Measurements from ENCODE around the gene HYAL2. TPM values are rescaled to one million over a fixed set of nuclear protein-coding genes. Genes with fewer than 3 reads are reported as not detected.

Gene HYAL2
- polyA plus RNA-seq, 3 donors, result 18.3 to 25.8 (median 18.9) TPM

DNA sequence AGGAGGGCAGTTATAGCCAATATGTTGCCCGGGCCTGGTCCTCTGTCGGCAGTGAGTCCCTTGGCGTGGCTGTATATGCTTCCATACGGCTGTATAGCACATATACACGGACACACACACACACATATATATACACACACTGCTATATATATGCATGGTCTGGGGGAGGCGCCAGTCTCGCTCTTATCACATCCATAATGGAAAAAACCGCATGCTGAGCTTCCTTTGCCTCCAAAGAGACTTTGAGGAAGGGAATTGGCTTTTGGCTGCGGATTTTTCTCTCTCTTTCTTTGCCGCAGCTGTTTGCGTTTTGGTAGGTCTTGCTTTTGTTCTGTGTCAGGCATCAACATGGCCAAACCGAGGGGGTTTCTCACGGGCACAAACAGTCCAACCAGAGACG is 48.0 kb upstream of the HYAL2 start:
- no peaks in the 10 kb centered on the region for H3K36me3 ChIP-seq (replicated peaks in 1 of 2; ENCODE audit: control insufficient read depth in 1 of 2, insufficient read depth in 2 of 2, low read length in 2 of 2)
- H3K9me3 Mint-ChIP-seq, result no peaks in the 10 kb centered on the region
- H3K9ac ChIP-seq (ENCODE audit: insufficient read depth, low read length, poor library complexity, severe bottlenecking), result no peak overlapping the region
- no peaks in the 10 kb centered on the region for H4K20me1 ChIP-seq (ENCODE audit: insufficient read depth, low read length)
- H3K4me1 Mint-ChIP-seq, result peaks cover 2% of the 10 kb centered on the region
- no peaks in the 10 kb centered on the region for H3K79me2 ChIP-seq (ENCODE audit: insufficient read depth, low read length)
- no peak overlapping the region for H3K4me3 ChIP-seq (replicated peaks in 1 of 3; ENCODE audit: low read depth in 2 of 3, low read length in 3 of 3)
- no peaks in the 10 kb centered on the region for H3K36me3 Mint-ChIP-seq
- no peak overlapping the region for H2AFZ ChIP-seq (ENCODE audit: insufficient read depth, low read depth, low read length, poor library complexity, severe bottlenecking)
- no peak for DNase-seq
- H3K4me3 Mint-ChIP-seq, result no peak overlapping the region
- TF ChIP-seq, protein P1, sequence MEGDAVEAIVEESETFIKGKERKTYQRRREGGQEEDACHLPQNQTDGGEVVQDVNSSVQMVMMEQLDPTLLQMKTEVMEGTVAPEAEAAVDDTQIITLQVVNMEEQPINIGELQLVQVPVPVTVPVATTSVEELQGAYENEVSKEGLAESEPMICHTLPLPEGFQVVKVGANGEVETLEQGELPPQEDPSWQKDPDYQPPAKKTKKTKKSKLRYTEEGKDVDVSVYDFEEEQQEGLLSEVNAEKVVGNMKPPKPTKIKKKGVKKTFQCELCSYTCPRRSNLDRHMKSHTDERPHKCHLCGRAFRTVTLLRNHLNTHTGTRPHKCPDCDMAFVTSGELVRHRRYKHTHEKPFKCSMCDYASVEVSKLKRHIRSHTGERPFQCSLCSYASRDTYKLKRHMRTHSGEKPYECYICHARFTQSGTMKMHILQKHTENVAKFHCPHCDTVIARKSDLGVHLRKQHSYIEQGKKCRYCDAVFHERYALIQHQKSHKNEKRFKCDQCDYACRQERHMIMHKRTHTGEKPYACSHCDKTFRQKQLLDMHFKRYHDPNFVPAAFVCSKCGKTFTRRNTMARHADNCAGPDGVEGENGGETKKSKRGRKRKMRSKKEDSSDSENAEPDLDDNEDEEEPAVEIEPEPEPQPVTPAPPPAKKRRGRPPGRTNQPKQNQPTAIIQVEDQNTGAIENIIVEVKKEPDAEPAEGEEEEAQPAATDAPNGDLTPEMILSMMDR (IDR thresholded peaks at IDR 0.05), result no peak
- peaks cover 1 to 2% of the 10 kb centered on the region in 2 donors for H3K4me1 ChIP-seq (ENCODE audit: control insufficient read depth in 1 of 2, insufficient read depth in 2 of 2, low read length in 2 of 2)
- H3K27me3 ChIP-seq (ENCODE audit: control insufficient read depth in 2 of 2, insufficient read depth in 2 of 2, low read length in 2 of 2), result peaks cover 0 to 5% of the 10 kb centered on the region in 2 donors
- H3K9me3 ChIP-seq (replicated peaks in 1 of 2; ENCODE audit: control insufficient read depth in 1 of 2, insufficient read depth in 1 of 2, low read length in 2 of 2), result no peaks in the 10 kb centered on the region
- peaks cover 10 to 17% (median 15%) of the 10 kb centered on the region in 3 donors for H3K27me3 Mint-ChIP-seq (ENCODE audit: low read depth in 3 of 3)
- H3K27ac Mint-ChIP-seq, result no peak overlapping the region
- WGBS (ENCODE audit: insufficient coverage), result 79% methylated on average over 4 of the region's 14 CpGs
- no peak overlapping the region for H3K27ac ChIP-seq (ENCODE audit: low read depth in 1 of 2, low read length in 2 of 2)
- H3K4me2 ChIP-seq (replicated peaks; ENCODE audit: extremely low read depth, low read length, poor library complexity, severe bottlenecking), result no peak overlapping the region
- intact Hi-C loops (cut with micrococcal nuclease), result no loop called here

DNA sequence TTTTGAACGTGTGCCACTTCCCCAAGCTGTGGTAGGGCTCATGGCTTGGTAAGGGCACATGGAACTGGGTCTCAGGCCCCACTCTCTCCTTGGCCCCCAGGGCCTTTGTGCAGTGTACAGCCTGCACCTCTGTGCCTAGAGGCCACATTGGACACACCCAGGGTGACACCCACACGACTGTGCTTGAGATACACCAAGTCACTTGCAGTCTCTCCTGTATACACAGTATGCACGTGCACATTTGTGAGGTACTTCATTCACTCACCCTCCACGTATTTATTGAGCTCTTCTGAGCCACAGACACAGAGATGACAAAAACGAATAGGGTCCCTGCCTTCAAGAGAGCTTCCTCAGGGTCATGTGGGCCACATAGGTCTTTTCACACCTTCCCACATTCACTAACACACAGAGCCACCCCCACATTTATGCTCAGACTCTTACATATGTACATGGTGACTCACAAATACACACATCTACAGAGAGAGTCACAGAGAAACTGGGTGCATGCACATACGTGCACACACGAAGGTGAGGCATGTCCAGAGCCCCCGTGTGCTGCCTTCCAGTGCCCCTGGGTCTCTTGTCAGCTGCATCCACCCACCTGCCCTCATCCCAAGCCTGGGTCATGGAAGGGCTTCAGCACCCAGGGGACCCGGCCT is 46.6 kb upstream of the HYAL2 start:
- peaks cover 13 to 15% of the 10 kb centered on the region in 2 donors for H3K4me1 ChIP-seq (ENCODE audit: control insufficient read depth in 1 of 2, insufficient read depth in 2 of 2, low read length in 2 of 2)
- no peaks in the 10 kb centered on the region for H3K9me3 ChIP-seq (replicated peaks in 1 of 2; ENCODE audit: control insufficient read depth in 1 of 2, insufficient read depth in 1 of 2, low read length in 2 of 2)
- no peaks in the 10 kb centered on the region for H4K20me1 ChIP-seq (ENCODE audit: insufficient read depth, low read length)
- no peak overlapping the region for H3K4me3 Mint-ChIP-seq
- TF ChIP-seq, protein P1 (IDR thresholded peaks at IDR 0.05), result no peak
- no peaks in the 10 kb centered on the region for H3K9me3 Mint-ChIP-seq
- WGBS (ENCODE audit: insufficient coverage), result 83% methylated on average over 9 of the region's 9 CpGs
- H3K36me3 ChIP-seq (replicated peaks in 1 of 2; ENCODE audit: control insufficient read depth in 1 of 2, insufficient read depth in 2 of 2, low read length in 2 of 2), result no peaks in the 10 kb centered on the region
- intact Hi-C loops (cut with micrococcal nuclease), result no loop called here
- no peaks in the 10 kb centered on the region for H3K79me2 ChIP-seq (ENCODE audit: insufficient read depth, low read length)
- H3K27ac Mint-ChIP-seq, result no peak overlapping the region
- H3K4me1 Mint-ChIP-seq, result peaks cover 10% of the 10 kb centered on the region
- no peak overlapping the region for H2AFZ ChIP-seq (ENCODE audit: insufficient read depth, low read depth, low read length, poor library complexity, severe bottlenecking)
- no peak for DNase-seq
- H3K4me2 ChIP-seq (replicated peaks; ENCODE audit: extremely low read depth, low read length, poor library complexity, severe bottlenecking), result no peak overlapping the region
- peaks cover 0 to 10% of the 10 kb centered on the region in 2 donors for H3K27me3 ChIP-seq (ENCODE audit: control insufficient read depth in 2 of 2, insufficient read depth in 2 of 2, low read length in 2 of 2)
- H3K4me3 ChIP-seq (replicated peaks in 1 of 3; ENCODE audit: low read depth in 2 of 3, low read length in 3 of 3), result no peak overlapping the region
- H3K9ac ChIP-seq (ENCODE audit: insufficient read depth, low read length, poor library complexity, severe bottlenecking), result no peak overlapping the region
- H3K36me3 Mint-ChIP-seq, result no peaks in the 10 kb centered on the region
- H3K27me3 Mint-ChIP-seq (ENCODE audit: low read depth in 3 of 3), result peaks cover 12 to 30% (median 16%) of the 10 kb centered on the region in 3 donors
- H3K27ac ChIP-seq (ENCODE audit: low read depth in 1 of 2, low read length in 2 of 2), result no peak overlapping the region

Data from CD14-positive monocyte (primary cell).